Endodermal cell (in vitro differentiated cells): ENCODE results near the gene AHSA1. TPM values are rescaled to one million over a fixed set of nuclear protein-coding genes. Genes with fewer than 3 reads are reported as not detected.

Source experiments
- DNase-seq: peaks from one replicate; pipeline ENCODE4 v3.0.0-alpha.2; 2017
- H3K27ac ChIP-seq: 2 replicates; pipeline ENCODE4 v1.5.1; 2013; ENCODE audit warnings: mild to moderate bottlenecking, low read depth, low read length, moderate library complexity
- H3K27me3 ChIP-seq: 2 replicates; pipeline ENCODE4 v1.6.1; 2013; ENCODE audit warnings: mild to moderate bottlenecking, low read length, moderate library complexity; ENCODE audit not compliant: insufficient read depth, control insufficient read depth, poor library complexity, severe bottlenecking
- H3K36me3 ChIP-seq: 2 replicates; pipeline ENCODE4 v1.7.0; 2013; ENCODE audit warnings: mild to moderate bottlenecking, low read length, moderate library complexity; ENCODE audit not compliant: control insufficient read depth, insufficient read depth
- H3K4me1 ChIP-seq: one replicate; pipeline ENCODE4 v1.7.0; 2013; ENCODE audit warnings: low read length; ENCODE audit not compliant: control insufficient read depth, insufficient read depth
- H3K4me3 ChIP-seq: 2 replicates; pipeline ENCODE4 v1.5.1; 2013; ENCODE audit warnings: mild to moderate bottlenecking, low read length, moderate library complexity
- H3K9ac ChIP-seq: 2 replicates; pipeline ENCODE4 v1.6.1; 2013; ENCODE audit warnings: mild to moderate bottlenecking, low read length, moderate library complexity; ENCODE audit not compliant: poor library complexity, severe bottlenecking; ENCODE audit errors: extremely low read depth
- H3K9me3 ChIP-seq: 2 replicates; pipeline ENCODE4 v1.6.1; 2013; ENCODE audit warnings: mild to moderate bottlenecking, low read length, moderate library complexity; ENCODE audit not compliant: control insufficient read depth
- H3K27ac Mint-ChIP-seq: 2 replicates; pipeline ENCODE4 v1.8.0; 2020; ENCODE audit warnings: mixed read lengths
- H3K27me3 Mint-ChIP-seq: 2 replicates; pipeline ENCODE4 v1.8.0; 2021; ENCODE audit warnings: mild to moderate bottlenecking, mixed read lengths; ENCODE audit not compliant: insufficient read depth
- H3K36me3 Mint-ChIP-seq: 2 replicates; pipeline ENCODE4 v1.8.0; 2020; ENCODE audit warnings: low read depth, mixed read lengths
- H3K4me1 Mint-ChIP-seq: 2 replicates; pipeline ENCODE4 v1.8.0; 2020; ENCODE audit warnings: mixed read lengths
- H3K4me3 Mint-ChIP-seq: 2 replicates; pipeline ENCODE4 v1.8.0; 2020; ENCODE audit warnings: mild to moderate bottlenecking, moderate library complexity, mixed read lengths
- H3K9me3 Mint-ChIP-seq: 2 replicates; pipeline ENCODE4 v1.8.0; 2020; ENCODE audit warnings: mild to moderate bottlenecking, mixed read lengths
- CTCF ChIP-seq: fragments of 200-600 bp; sonication (generic); conservative IDR thresholded peaks from 2 replicates; pipeline ENCODE4 v1.5.0; 2021; ENCODE audit warnings: antibody characterized with exemption, mild to moderate bottlenecking
- WGBS, 2 experiments: methylation state at CpG; one replicate each; pipeline versions ENCODE4 v1.1.5 to v1.1.7; 2013; ENCODE audit warnings: missing lambda C conversion rate in 2 of 2, mixed read lengths in 1 of 2; ENCODE audit not compliant: insufficient coverage in 1 of 2, insufficient read length in 1 of 2; 5-methylcytosine and 5-hydroxymethylcytosine counted together
- total RNA-seq, 2 donors: library from RNA; stranded (reverse); fragmentation: NEBNext Ultra II Directional in 1 of 2; extraction: Animal tissue kit (Norgen Biotek cat#: 25700) in 1 of 2; gene quantifications; 2 replicates in 1 of 2; 3 replicates in 1 of 2; pipeline ENCODE4 v1.2.1, GENCODE V29; 2021

The AHSA1 gene
- total RNA-seq, 2 donors from 2014 or later = 151 to 178 TPM

GRCh38 chr14:77498120-77498979 is 40.5 kb downstream of the AHSA1 start, which contains the start of gene ISM2:
ISM2 (minus strand) TSS chr14:77498816; CDS start chr14:77498793, 23 bp downstream.
- Mint-ChIP-seq H3K27ac (no peak within 1 kb of the TSS), H3K36me3 (peaks cover 4% of the 10 kb centered on the region), H3K4me3 (peak within 1 kb of the TSS; percentile 54), H3K27me3 (peaks cover 56% of the 10 kb centered on the region), H3K4me1 (peaks cover 3% of the 10 kb centered on the region), H3K9me3 (peaks cover 5% of the 10 kb centered on the region)
- WGBS, 2 experiments = 2 to 3% methylated on average over 21 to 104 of the region's 104 CpGs
- DNase-seq = peak; percentile 84
- Histone ChIP-seq H3K36me3 (no peaks in the 10 kb centered on the region), H3K4me3 (peak within 1 kb of the TSS; percentile 78), H3K9me3 (no peaks in the 10 kb centered on the region), H3K4me1 (no peaks in the 10 kb centered on the region), H3K9ac (peak within 1 kb of the TSS; percentile 20), H3K27ac (no peak within 1 kb of the TSS), H3K27me3 (peaks cover 43% of the 10 kb centered on the region)
- no peak for TF ChIP-seq CTCF

- Mint-ChIP-seq H3K4me1 (peaks cover 3% of the 10 kb centered on the region), H3K9me3 (peaks cover 8% of the 10 kb centered on the region), H3K4me3 (peak overlapping the region; percentile 54), H3K27me3 (peaks cover 56% of the 10 kb centered on the region), H3K27ac (no peak overlapping the region), H3K36me3 (peaks cover 5% of the 10 kb centered on the region)
- Histone ChIP-seq H3K4me3 (peak overlapping the region; percentile 78), H3K9ac (peak overlapping the region; percentile 20), H3K9me3 (no peaks in the 10 kb centered on the region), H3K4me1 (no peaks in the 10 kb centered on the region), H3K27me3 (peaks cover 43% of the 10 kb centered on the region), H3K36me3 (no peaks in the 10 kb centered on the region), H3K27ac (no peak overlapping the region)
- DNase-seq = peak; percentile 83
- 0 to 8% methylated on average over 13 to 53 of the region's 53 CpGs for WGBS, 2 experiments
- TF ChIP-seq CTCF = no peak
Measured at GRCh38 chr14:77498984-77499527, 41.2 kb downstream of the AHSA1 start.

- Mint-ChIP-seq H3K4me3 (no peak overlapping the region), H3K27ac (no peak overlapping the region), H3K36me3 (peaks cover 5% of the 10 kb centered on the region), H3K4me1 (peaks cover 3% of the 10 kb centered on the region), H3K9me3 (peaks cover 8% of the 10 kb centered on the region), H3K27me3 (peaks cover 41% of the 10 kb centered on the region)
- H3K27me3 ChIP-seq = peaks cover 37% of the 10 kb centered on the region
- no peaks in the 10 kb centered on the region for H3K36me3 ChIP-seq
- WGBS, 2 experiments = 88 to 98% methylated on average over 5 to 11 of the region's 11 CpGs
- no peaks in the 10 kb centered on the region for H3K9me3 ChIP-seq
- no peak for DNase-seq
- H3K4me1 ChIP-seq = no peaks in the 10 kb centered on the region
- H3K4me3 ChIP-seq = no peak overlapping the region
- TF ChIP-seq CTCF = no peak
- H3K9ac ChIP-seq = no peak overlapping the region
- H3K27ac ChIP-seq = no peak overlapping the region
Measured at GRCh38 chr14:77502109-77502782, 44.4 kb downstream of the AHSA1 start.
